HEK293 (cell line): ENCODE data around the gene ANTKMT.
A peak's percentile ranks its signal among the peaks of the same experiment; 100 is the strongest.

Experiments
- ATF2 ChIP-seq: fragments of 450-650 bp; formaldehyde crosslinking; IDR thresholded peaks from 2 replicates; pipeline ENCODE4 v1.5.1; 2016; ENCODE audit warnings: missing biosample characterization, missing genetic modification characterization, low read depth
- CTCF ChIP-seq: fragments of 450-650 bp; formaldehyde crosslinking; IDR thresholded peaks from 2 replicates; pipeline ENCODE4 v1.5.1; 2016; ENCODE audit warnings: missing biosample characterization, missing genetic modification characterization
- KLF10 ChIP-seq: fragments of 450-650 bp; IDR thresholded peaks from 2 replicates; pipeline ENCODE4 v1.5.1; 2018; ENCODE audit warnings: missing biosample characterization, mild to moderate bottlenecking, missing genetic modification characterization
- KLF16 ChIP-seq: fragments of 450-650 bp; formaldehyde crosslinking; IDR thresholded peaks from 2 replicates; pipeline ENCODE4 v1.5.1; 2017; ENCODE audit warnings: missing biosample characterization, missing genetic modification characterization
- PATZ1 ChIP-seq: fragments of 450-650 bp; formaldehyde crosslinking; IDR thresholded peaks from 2 replicates; pipeline ENCODE4 v1.5.1; 2016; ENCODE audit warnings: missing biosample characterization, missing genetic modification characterization
- PBX3 ChIP-seq: sonication (generic); formaldehyde crosslinking; IDR thresholded peaks from 2 replicates; pipeline ENCODE4 v1.8.1; 2022; ENCODE audit warnings: mild to moderate bottlenecking, moderate library complexity, missing genetic modification reagents
- PRDM4 ChIP-seq: fragments of 450-650 bp; formaldehyde crosslinking; IDR thresholded peaks from 2 replicates; pipeline ENCODE4 v1.5.1; 2017; ENCODE audit warnings: missing biosample characterization, missing genetic modification characterization
- TCF7L2 ChIP-seq: IDR thresholded peaks from 2 replicates; pipeline ENCODE4 v1.6.1; 2011; ENCODE audit warnings: low read depth, mild to moderate bottlenecking, inconsistent platforms, low read length, moderate library complexity, borderline replicate concordance
- ZNF140 ChIP-seq: fragments of 450-650 bp; formaldehyde crosslinking; IDR thresholded peaks from 2 replicates; pipeline ENCODE4 v1.5.1; 2016; ENCODE audit warnings: missing biosample characterization, missing genetic modification characterization
- ZNF24 ChIP-seq: fragments of 450-650 bp; formaldehyde crosslinking; IDR thresholded peaks from 2 replicates; pipeline ENCODE4 v1.5.1; 2016; ENCODE audit warnings: missing biosample characterization, missing genetic modification characterization
- ZNF302 ChIP-seq: fragments of 450-650 bp; formaldehyde crosslinking; IDR thresholded peaks from 2 replicates; pipeline ENCODE4 v1.5.1; 2016; ENCODE audit warnings: missing biosample characterization, missing genetic modification characterization, low read depth

- no peak for TF ChIP-seq CTCF (tag by site-specific recombination)
- TF ChIP-seq KLF10: no peak
- no peak for TF ChIP-seq ZNF24 (tag by site-specific recombination)
- no peak for TF ChIP-seq PRDM4
- TF ChIP-seq ZNF140 (tag by site-specific recombination): no peak
- no peak for TF ChIP-seq ATF2 (tag by site-specific recombination)
- TF ChIP-seq TCF7L2: no peak
- peak; percentile 52; the same call in 1 of the 2 replicates for TF ChIP-seq PATZ1
- TF ChIP-seq PBX3: no peak
- no peak for TF ChIP-seq KLF16 (tag by site-specific recombination)
- TF ChIP-seq ZNF302: no peak
These were observed 2.1 kb downstream of the ANTKMT start for GRCh38 chr16:722835-723633.
